ENCODE data around the gene DYRK1A. TPM values are rescaled to one million over a fixed set of nuclear protein-coding genes. Genes with fewer than 3 reads are reported as not detected.

DYRK1A gene
- total RNA-seq, 3 donors from 2014 or later (not counting 1 experiment from before 2014, with no cell fraction given) = 149 to 166 (median 153) TPM

GRCh38 chr21:37339552-37339939, 27.0 kb upstream of the DYRK1A start:
- no peaks in the 10 kb centered on the region for H3K36me3 ChIP-seq (ENCODE audit: control insufficient read depth, insufficient read depth, low read length)
- no peak overlapping the region for H3K27ac Mint-ChIP-seq
- no peaks in the 10 kb centered on the region for H3K9me3 ChIP-seq (ENCODE audit: control insufficient read depth, insufficient read depth, low read length)
- no peaks in the 10 kb centered on the region for H3K4me1 Mint-ChIP-seq
- no peak overlapping the region for H3K4me3 ChIP-seq (ENCODE audit: low read length)
- no peak overlapping the region for H3K27ac ChIP-seq (ENCODE audit: low read length)
- H3K4me3 Mint-ChIP-seq = no peak overlapping the region
- peaks cover 0 to 5% of the 10 kb centered on the region in 2 donors for H3K27me3 Mint-ChIP-seq (ENCODE audit: low read depth in 2 of 2)
- no peak for TF ChIP-seq CTCF (IDR thresholded peaks at IDR 0.05)
- no CpG with 5 or more reads among the region's 1 CpG for WGBS (ENCODE audit: insufficient coverage)
- H3K9me3 Mint-ChIP-seq = no peaks in the 10 kb centered on the region
- H3K27me3 ChIP-seq (ENCODE audit: control insufficient read depth, insufficient read depth, low read length) = no peaks in the 10 kb centered on the region
- ATAC-seq (no peak), DNase-seq (no peak)
- intact Hi-C loops (cut with micrococcal nuclease) = no loop called here
- H3K4me1 ChIP-seq (ENCODE audit: control insufficient read depth, insufficient read depth, low read length) = no peaks in the 10 kb centered on the region
- no peaks in the 10 kb centered on the region for H3K36me3 Mint-ChIP-seq

GRCh38 chr21:37341254-37341960, 25.2 kb upstream of the DYRK1A start:
- Mint-ChIP-seq H3K36me3 (no peaks in the 10 kb centered on the region), H3K9me3 (no peaks in the 10 kb centered on the region), H3K4me1 (no peaks in the 10 kb centered on the region), H3K27ac (no peak overlapping the region), H3K4me3 (no peak overlapping the region), H3K27me3 (ENCODE audit: low read depth in 2 of 2) (peaks cover 0 to 5% of the 10 kb centered on the region in 2 donors)
- 83% methylated on average over 6 of the region's 8 CpGs for WGBS (ENCODE audit: insufficient coverage)
- H3K9me3 ChIP-seq (ENCODE audit: control insufficient read depth, insufficient read depth, low read length) = no peaks in the 10 kb centered on the region
- H3K4me3 ChIP-seq (ENCODE audit: low read length) = no peak overlapping the region
- ATAC-seq = no peak
- no peak overlapping the region for H3K27ac ChIP-seq (ENCODE audit: low read length)
- H3K27me3 ChIP-seq (ENCODE audit: control insufficient read depth, insufficient read depth, low read length) = no peaks in the 10 kb centered on the region
- H3K4me1 ChIP-seq (ENCODE audit: control insufficient read depth, insufficient read depth, low read length) = no peaks in the 10 kb centered on the region
- no peaks in the 10 kb centered on the region for H3K36me3 ChIP-seq (ENCODE audit: control insufficient read depth, insufficient read depth, low read length)
- TF ChIP-seq CTCF (IDR thresholded peaks at IDR 0.05) = no peak
- DNase-seq = no peak
- intact Hi-C loops (cut with micrococcal nuclease) = no loop called here

- Mint-ChIP-seq H3K9me3 (no peaks in the 10 kb centered on the region), H3K4me1 (no peaks in the 10 kb centered on the region), H3K4me3 (no peak overlapping the region), H3K27ac (no peak overlapping the region), H3K36me3 (no peaks in the 10 kb centered on the region), H3K27me3 (ENCODE audit: low read depth in 2 of 2) (peaks cover 0 to 9% of the 10 kb centered on the region in 2 donors)
- no peak for TF ChIP-seq CTCF (IDR thresholded peaks at IDR 0.05)
- no peak for ATAC-seq
- Histone ChIP-seq H3K36me3 (ENCODE audit: control insufficient read depth, insufficient read depth, low read length) (no peaks in the 10 kb centered on the region), H3K4me1 (ENCODE audit: control insufficient read depth, insufficient read depth, low read length) (no peaks in the 10 kb centered on the region), H3K27ac (ENCODE audit: low read length) (no peak overlapping the region), H3K4me3 (ENCODE audit: low read length) (no peak overlapping the region), H3K9me3 (ENCODE audit: control insufficient read depth, insufficient read depth, low read length) (no peaks in the 10 kb centered on the region), H3K27me3 (ENCODE audit: control insufficient read depth, insufficient read depth, low read length) (no peaks in the 10 kb centered on the region)
- no peak for DNase-seq
- 89% methylated on average over 4 of the region's 9 CpGs for WGBS (ENCODE audit: insufficient coverage)
- intact Hi-C loops (cut with micrococcal nuclease) = no loop called here
Observed at GRCh38 chr21:37342046-37342632, 24.4 kb upstream of the DYRK1A start.

Data from natural killer cell (primary cell).